BE2C (cell line): Measurements from ENCODE around the gene HPCAL1.
"Not testable (repeated sequence)": the region's sequence is repeated elsewhere in the genome, so short reads cannot be mapped to it uniquely, and the experiment has no call there.

Experiments
- DNase-seq: peaks from one replicate; pipeline ENCODE4 v3.0.0-alpha.2; 2020
- H3K27me3 ChIP-seq: fragments of 250-450 bp; sonication (Bioruptor Pico); 2 replicates; pipeline ENCODE4 v1.5.1; 2020; ENCODE audit warnings: mild to moderate bottlenecking
- H3K36me3 ChIP-seq: fragments of 250-450 bp; sonication (Bioruptor Pico); 2 replicates; pipeline ENCODE4 v1.5.1; 2020; ENCODE audit warnings: mild to moderate bottlenecking
- H3K4me1 ChIP-seq: fragments of 250-450 bp; sonication (Bioruptor Pico); 2 replicates; pipeline ENCODE4 v1.5.1; 2020
- H3K4me3 ChIP-seq: 2 replicates; pipeline ENCODE4 v1.5.1; 2011; ENCODE audit warnings: low read depth, low read length
- H3K9me3 ChIP-seq: fragments of 250-450 bp; sonication (Bioruptor Pico); 2 replicates; pipeline ENCODE4 v1.5.1; 2020
- CTCF ChIP-seq: IDR thresholded peaks from 2 replicates; pipeline ENCODE4 v1.5.1; 2012; ENCODE audit warnings: mild to moderate bottlenecking, low read depth, low read length

Gene HPCAL1

DNA sequence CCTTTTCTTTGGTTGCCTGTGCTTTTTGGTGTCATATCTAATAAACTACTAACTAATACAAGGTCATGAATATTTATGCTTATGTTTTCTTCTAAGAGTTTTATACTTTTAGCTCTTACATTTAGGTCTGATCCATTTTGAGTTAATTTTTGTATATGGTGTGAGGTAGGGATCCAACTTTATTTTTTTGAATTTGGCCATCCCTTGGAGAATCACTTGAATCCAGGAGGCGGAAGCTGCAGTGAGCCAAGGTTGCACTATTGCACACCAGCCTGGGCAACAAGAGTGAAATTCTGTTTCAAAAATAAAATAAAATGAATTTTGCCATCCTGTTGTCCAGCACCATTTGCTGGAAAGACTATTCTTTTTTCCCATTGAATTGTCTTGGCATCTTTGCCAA lies 8.6 kb upstream of the HPCAL1 start:
- TF ChIP-seq CTCF: no peak
- DNase-seq: no peak
- no peaks in the 10 kb centered on the region for H3K27me3 ChIP-seq
- H3K9me3 ChIP-seq: no peaks in the 10 kb centered on the region
- peaks cover 19% of the 10 kb centered on the region for H3K4me1 ChIP-seq
- no peaks in the 10 kb centered on the region for H3K36me3 ChIP-seq
- no peak overlapping the region for H3K4me3 ChIP-seq

DNA sequence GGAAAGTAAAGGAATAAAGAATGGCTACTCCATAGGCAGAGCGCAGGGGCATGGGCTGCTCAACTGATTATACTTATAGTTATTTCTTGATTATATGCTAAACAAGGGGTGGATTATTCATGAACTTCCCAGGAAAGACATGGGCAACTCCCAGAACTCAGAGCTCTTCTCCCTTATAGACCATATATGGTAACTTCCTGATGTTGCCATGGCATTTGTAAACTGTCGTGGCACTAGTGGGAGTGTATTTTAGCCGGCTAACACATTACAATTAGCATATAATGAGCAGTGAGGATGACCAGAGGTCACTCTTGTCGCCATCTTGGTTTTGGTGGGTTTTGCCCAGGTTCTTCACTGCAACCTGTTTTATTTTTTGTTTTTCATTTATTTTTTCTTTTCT lies 7.1 kb upstream of the HPCAL1 start:
- H3K27me3 ChIP-seq, DNase-seq, H3K9me3 ChIP-seq, H3K4me3 ChIP-seq, H3K36me3 ChIP-seq: not testable (repeated sequence)
- peaks cover 12% of the 10 kb centered on the region for H3K4me1 ChIP-seq

GRCh38 chr2:10296142-10296541 lies 6.6 kb upstream of the HPCAL1 start:
- no peak for TF ChIP-seq CTCF
- H3K27me3 ChIP-seq: no peaks in the 10 kb centered on the region
- H3K4me3 ChIP-seq: no peak overlapping the region
- no peak for DNase-seq
- H3K4me1 ChIP-seq: peaks cover 12% of the 10 kb centered on the region
- no peaks in the 10 kb centered on the region for H3K36me3 ChIP-seq
- H3K9me3 ChIP-seq: no peaks in the 10 kb centered on the region

- Histone ChIP-seq H3K4me3 (no peak overlapping the region), H3K36me3 (no peaks in the 10 kb centered on the region), H3K4me1 (peaks cover 17% of the 10 kb centered on the region), H3K9me3 (no peaks in the 10 kb centered on the region), H3K27me3 (no peaks in the 10 kb centered on the region)
- TF ChIP-seq CTCF: no peak
- DNase-seq: no peak
Observed at GRCh38 chr2:10297191-10297830, 5.4 kb upstream of the HPCAL1 start.

- Histone ChIP-seq H3K27me3 (no peaks in the 10 kb centered on the region), H3K4me3 (no peak overlapping the region), H3K36me3 (no peaks in the 10 kb centered on the region), H3K9me3 (no peaks in the 10 kb centered on the region), H3K4me1 (peaks cover 17% of the 10 kb centered on the region)
- DNase-seq: peak; percentile 81
- no peak for TF ChIP-seq CTCF
Observed at GRCh38 chr2:10297959-10298531, 4.7 kb upstream of the HPCAL1 start.

DNA sequence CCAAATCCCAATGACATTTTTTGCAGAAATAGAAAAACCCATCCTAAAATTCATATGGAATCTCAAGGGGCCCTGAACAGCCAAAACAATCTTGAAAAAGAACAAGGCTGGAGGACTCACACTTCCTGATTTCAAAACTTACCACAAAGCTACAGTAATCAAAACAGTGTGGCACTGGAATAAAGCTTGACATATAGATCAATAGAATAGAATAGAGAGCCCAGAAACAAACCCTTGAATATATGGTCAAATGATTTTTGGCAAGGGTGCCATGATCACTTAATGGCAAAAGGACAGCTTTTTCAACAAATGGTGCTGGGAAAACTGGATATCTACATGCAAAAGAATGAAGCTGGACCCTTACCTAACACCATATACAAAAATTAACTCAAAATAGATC lies 3.9 kb upstream of the HPCAL1 start:
- DNase-seq, H3K4me3 ChIP-seq, H3K36me3 ChIP-seq, H3K27me3 ChIP-seq, H3K9me3 ChIP-seq: not testable (repeated sequence)
- H3K4me1 ChIP-seq: peaks cover 17% of the 10 kb centered on the region

DNA sequence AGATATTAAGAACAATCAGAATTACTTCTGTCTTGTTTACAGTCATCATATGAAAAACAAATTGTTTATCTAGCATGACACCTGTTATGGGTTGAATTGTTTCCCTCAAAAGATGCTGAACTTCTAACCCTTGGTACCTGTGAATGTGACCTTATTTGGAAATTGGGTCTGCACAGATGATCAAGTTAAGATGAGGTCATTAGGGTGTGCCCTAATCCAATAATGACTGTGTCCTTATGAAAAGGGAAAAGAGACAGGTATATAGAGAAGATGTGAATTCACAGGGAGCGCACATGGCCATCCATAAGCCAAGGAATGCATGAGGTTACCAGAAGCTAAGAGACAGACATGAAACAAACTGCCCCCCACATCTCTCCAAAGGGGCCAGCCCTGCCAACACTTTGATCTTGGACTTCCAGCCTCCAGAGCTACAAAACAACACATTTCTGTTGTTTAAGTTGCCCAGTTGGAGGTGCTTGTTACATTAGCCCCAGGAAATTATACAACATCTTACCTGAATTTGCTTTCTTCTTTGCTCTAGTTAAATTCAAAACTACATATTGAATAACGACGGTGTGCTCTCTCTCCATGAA lies 2.3 kb upstream of the HPCAL1 start:
- no peak for TF ChIP-seq CTCF
- H3K36me3 ChIP-seq: no peaks in the 10 kb centered on the region
- no peaks in the 10 kb centered on the region for H3K27me3 ChIP-seq
- no peaks in the 10 kb centered on the region for H3K9me3 ChIP-seq
- peaks cover 17% of the 10 kb centered on the region for H3K4me1 ChIP-seq
- DNase-seq: no peak
- no peak overlapping the region for H3K4me3 ChIP-seq
